Stimulated activated CD4-positive, alpha-beta T cell treated with anti-CD3 and anti-CD28 coated beads, Interleukin-2, amount 100 ng/mL, for 48 hours (primary cell): Measurements from ENCODE around the gene ALDH18A1.
"Not testable (repeated sequence)": the region's sequence is repeated elsewhere in the genome, so short reads cannot be mapped to it uniquely, and the experiment has no call there.

Experiments used
- DNase-seq, 2 donors: peaks; one replicate each; pipeline ENCODE4 v3.0.0-alpha.2; 2020

Gene ALDH18A1

DNA sequence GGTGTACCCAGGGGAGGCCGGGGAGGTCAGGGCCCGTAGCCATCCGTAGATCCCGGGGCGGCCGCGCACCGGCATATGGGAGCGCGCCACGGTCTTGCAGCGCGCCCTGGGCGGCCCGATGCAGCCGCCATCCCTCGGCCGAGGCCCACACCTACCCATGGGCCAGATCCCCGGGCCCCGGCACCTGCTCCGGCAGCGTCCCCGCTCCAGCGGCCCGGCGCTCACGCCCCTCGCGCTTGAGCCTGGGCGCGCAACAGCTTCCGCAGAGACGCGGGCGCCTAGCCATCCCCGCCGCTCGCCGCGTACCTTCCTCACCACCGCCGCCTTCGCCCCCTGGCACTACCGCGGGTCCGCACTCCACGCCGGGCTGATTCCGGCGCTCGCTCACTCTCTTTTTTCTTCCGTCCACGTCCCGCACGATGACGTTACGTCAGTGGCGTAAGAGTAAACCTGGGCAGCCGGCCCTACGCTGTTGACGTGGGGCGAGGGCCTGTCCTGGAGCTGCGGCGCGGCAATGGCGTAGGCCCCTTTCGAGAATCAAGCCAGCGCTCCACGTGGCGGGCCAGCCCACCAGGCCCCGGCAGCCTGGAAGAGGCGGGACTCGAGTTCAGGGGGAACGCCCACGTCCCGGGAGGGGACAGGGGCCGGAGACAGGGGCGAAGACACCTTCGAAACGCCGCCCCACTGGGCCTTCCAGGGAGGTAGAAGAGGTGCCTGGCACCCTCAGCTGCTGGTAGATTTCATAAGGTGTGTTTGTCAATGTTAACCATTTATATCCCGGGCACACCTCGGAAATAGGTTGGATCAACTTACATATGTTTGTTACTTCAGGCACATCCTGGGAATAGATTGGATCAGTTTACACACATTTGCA lies at the start of gene ALDH18A1:
ALDH18A1 (minus strand) TSS at position 421 of the 874 bp plus-strand sequence. CDS start 3,334 bp downstream, outside the sequence.
- peak; percentile 87 to 93 for DNase-seq

DNA sequence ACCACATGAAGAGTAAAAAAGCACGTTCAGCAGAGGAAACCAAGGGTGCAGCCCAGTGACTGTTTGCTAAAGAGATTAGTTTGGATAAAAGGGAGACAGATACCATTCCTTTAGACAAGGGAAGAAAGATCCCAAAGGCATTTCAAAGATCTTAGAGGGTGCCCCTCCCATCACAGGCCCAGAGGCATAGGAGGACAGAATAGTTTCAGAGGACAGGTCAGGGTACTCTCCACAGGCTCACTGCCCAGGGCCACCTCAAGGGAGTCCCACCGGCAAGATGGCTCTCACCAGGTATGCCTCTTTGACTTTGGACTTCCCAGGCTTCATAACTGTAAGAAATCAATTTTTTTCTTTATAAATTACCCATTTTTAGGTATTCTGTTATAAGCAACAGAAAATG lies 41.9 kb upstream of the ALDH18A1 start:
- no peak for DNase-seq

DNA sequence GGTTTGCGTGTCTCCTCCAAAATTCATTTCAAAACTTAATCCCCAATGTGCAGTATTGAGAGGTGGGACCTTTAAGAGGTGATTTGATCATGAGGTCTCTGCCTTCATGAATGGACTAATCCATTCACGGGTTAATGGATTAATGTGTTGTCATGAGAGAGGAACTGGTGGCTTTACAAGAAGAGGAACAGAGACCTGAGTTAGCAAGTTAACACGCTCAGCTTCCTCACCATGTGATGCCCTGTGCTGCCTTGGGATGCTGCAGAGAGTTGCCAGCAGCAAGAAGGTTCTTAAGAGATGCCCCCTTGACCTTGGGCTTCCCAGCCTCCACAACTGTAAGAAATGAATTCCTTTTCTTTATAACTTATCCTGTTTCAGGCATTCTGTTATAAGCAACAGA lies 40.9 kb upstream of the ALDH18A1 start:
- no peak for DNase-seq

DNA sequence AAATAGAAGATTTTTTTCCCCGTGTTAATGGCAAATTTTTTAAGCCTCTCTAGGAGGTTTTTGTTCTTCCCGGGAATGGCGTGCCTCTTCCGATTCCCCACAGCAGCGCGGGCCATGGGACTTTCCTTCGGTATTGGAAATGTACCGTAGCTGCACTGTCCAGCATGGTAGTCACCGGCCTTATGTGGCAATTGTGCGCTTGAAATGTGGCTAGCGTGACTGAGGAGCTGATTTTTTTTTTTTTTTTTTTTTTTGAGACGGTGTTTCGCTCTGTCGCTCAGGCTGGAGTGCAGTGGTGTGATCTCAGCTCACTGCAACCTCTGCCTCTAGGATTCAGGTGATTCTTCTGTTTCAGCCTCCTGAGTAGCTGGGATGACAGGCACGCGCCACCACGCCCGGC lies 38.2 kb upstream of the ALDH18A1 start:
- DNase-seq = no peak

DNA sequence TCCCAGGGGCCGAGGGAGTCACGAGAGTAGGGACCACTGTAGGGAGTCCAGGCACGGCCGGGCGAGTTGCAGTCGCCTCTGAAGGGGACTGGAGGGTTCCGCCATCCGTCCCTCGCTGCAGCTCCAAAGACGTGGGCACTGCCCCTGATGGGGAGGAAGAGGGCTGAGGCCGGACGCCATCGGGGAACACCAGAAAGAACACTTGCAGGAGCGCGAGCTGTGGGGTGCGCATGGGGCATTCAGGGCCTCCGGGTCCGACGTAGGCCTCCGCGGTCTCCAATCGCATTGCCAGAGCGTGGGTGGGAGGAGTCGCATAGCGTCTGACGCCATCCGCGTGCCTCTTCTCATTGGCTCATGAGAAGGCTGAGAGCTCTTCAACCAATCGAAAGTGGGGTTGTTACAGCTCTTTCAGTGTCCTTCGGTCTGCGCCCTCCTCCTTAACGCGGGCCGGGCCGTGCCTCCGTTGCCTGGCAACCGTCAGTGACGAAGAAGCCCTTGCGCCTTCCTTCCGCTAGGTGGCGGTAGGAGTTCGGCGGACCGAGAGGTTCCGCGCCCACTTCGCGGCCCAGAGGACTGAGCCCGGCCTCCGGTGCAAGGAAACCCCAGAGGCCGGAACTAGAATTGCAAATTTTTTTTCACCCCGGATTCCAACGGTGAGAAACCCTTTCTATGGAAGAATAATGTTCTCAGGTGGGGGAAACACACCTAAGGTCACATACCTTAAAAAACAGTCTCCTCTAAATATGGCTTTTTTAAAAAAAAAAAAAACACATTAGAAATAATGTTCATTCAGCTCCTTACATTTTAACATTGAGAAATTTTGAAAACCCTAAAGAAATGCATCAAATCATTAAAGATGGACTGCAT lies 37.4 kb upstream of the ALDH18A1 start, which contains the start of gene TCTN3:
TCTN3 (minus strand) TSS at position 260 of the 867 bp plus-strand sequence; CDS start at position 232, 28 bp downstream.
- peak; percentile 95 to 96 for DNase-seq

DNA sequence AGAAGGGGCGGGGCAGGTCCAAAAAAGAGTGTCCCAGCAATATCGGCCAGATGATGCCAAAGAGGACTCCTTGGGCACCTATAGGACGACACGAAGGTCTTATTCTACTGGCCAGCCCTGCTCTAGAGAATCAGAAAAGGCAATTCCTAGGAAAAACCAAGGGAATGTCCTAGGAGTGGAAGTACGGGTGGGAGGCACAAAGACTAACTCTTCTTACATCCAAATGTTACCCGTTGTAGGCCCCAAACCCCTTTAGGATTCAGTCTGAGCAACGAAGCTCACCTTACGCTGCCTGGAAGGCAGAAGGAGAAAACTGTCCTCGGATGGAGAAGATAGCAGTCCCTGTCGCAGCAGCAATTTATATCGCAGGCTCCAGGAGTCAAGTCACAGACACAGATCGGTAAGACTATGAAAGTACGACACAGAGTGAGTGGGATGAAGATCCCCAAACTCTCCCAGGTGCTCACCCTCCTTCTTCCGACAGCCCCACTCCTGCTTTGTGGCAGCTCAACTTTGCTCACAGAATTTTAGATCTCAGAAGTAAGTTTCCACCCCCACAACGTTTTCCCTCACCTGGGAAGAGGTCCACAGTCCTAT lies 36.7 kb upstream of the ALDH18A1 start:
- no peak for DNase-seq

DNA sequence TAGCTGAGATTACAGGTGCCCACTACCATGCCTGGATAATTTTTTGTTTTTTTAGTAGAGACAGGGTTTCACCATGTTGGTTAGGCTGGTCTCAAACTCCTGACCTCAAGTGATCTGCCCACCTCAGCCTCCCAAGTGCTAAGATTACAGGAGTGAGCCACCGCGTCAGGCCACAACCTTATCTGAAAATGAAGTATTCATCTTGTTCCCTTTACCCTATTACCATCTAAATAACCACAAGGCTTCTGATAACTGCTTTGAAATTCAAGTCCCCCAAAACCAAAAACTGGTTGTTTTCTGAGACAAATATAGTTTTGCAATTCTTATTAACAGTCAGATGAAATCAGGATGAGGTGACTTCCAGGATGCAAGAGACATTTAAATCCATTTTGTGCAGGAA lies 34.8 kb upstream of the ALDH18A1 start:
- no peak for DNase-seq

DNA sequence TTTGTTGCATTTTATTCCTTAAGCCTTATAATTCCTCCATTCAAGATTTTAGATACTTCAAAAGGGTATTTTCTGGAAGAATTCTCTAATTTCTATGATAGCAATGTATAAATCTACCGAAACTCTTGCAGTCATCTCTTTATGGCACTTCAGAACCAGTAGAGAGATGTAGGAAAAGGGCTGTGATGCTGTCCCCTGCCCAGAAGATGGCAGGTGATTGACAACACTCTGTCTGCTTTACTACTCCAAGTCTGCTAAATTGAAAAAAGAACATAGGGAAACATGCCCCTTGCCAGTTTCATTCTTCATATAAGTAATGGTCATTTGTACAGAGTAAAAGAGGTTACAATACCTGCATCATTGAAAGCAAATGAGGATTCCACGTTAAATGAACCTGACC lies 32.1 kb upstream of the ALDH18A1 start:
- DNase-seq = no peak

DNA sequence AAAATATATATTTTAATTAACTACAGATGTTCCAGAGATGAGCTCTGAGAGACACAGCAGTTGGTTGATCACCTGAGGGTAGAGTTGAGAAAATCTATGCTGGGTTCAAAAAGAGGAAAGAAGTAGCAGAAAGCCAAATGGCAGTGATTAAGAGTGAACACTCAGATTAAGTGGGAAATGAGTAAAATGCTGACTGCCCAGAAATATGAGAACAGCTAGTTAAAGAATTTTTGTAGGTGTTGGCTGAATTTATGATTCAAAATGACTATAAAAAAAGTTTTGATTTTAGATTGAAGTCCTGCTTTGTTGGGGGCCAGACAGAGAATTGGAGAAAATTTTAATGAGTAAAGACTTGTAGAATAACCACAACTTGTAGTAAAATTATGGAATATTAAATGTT lies 27.5 kb upstream of the ALDH18A1 start:
- DNase-seq = no peak

DNA sequence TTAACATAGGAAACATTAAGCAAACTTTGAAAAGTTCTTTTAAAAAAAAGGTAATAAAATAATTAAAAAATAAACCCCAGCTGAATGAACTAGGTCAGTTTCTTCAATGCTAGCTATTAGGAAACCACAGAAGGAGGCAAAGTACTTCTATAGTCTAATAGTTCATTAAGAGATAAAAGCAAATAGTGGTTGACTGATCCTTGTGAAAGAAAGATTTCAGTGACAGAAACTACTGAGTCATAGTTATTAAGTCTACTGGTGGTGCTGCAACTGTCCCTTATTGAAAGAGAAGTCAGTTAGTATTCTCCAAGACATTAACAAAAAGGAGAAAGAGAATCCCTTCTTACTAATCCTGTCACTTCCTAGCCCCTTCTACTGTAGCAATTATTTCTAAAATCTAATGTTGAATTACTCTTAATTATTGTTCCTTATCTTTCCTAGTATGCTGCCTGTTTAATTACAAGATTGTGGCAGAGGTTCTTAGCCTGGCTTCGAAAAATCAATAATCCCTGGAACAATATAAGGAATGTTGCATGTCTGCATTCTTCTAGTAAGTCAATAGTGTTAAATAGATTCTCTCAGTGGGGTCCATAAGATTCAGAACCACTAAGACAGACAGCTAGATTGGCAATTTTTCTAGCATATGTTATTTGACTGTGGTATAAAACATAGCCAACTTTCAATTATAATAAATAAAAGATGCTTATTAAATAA lies 19.0 kb upstream of the ALDH18A1 start:
- no peak for DNase-seq

DNA sequence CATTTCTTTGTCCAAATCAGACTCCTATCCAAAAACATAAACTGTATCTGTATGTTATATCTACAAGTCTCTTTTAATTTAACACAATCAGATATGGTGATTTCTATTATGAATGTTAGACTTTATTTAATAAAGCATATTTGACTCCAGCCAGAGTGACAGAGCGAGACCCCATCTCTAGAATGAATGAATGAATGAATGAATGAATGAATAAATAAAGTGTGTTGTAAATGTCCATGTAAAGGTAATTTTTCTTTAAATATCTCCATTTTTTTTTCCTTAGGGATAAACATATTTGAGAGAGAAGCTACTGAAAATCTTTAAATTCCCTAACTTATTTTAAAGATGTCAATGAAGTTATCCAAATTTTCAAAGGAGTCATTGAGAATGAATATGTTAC lies 18.1 kb upstream of the ALDH18A1 start:
- no peak for DNase-seq

DNA sequence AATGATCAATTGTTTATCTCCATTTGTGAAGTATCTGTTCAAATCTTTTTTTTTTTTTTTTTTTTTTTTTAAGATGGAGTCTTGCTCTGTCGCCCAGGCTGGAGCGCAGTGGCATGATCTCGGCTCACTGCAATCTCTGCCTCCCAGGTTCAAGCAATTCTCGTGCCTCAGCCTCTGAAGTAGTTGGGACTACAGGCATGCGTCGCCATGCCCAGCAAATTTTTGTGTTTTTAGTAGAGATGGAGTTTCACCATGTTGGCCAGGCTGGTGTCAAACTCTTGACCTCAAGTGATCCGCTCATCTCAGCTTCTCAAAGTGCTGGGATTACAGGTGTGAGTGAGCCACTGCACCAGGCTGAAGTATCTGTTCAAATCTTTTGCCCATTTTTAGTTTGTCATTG lies 16.1 kb upstream of the ALDH18A1 start:
- DNase-seq = not testable (repeated sequence)

DNA sequence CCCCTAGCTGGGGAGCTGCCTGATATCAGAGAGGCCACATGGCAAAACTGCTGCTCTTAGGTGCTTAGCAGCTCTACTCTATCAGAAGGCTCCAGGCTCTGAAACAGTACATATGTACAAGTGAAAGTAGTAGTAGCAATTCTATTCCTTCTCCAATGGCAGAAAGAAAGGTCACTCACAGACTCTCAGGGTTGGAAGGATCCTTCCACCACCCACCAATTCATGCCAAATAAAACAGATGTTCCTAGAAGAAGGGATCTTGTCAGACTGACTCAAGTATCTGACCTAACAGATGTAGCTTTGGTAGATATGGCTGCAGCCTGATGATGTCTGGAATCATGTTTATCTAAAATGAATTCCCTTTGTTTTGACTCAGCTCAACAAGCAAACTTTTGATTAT lies 8.0 kb upstream of the ALDH18A1 start:
- no peak for DNase-seq

DNA sequence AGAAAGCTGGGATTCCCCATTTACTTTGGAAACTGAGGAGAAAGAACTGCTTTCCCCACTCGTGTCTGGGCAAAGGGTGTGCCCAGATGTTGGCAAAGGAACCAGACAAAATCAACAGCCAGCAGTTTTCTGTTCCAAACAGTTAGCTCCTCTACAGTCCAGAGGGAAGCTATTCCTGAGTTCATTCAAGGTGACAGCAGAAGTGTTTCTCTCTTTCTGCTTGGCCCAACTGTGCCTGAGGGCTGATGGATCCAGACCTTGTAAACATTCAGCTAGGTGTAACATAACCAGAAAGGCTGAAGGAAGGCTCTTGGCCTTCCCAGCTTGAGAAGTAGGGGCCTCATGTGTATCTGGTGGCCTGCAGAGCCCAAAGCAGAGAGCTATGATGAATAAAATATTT lies 7.0 kb upstream of the ALDH18A1 start:
- no peak for DNase-seq

DNA sequence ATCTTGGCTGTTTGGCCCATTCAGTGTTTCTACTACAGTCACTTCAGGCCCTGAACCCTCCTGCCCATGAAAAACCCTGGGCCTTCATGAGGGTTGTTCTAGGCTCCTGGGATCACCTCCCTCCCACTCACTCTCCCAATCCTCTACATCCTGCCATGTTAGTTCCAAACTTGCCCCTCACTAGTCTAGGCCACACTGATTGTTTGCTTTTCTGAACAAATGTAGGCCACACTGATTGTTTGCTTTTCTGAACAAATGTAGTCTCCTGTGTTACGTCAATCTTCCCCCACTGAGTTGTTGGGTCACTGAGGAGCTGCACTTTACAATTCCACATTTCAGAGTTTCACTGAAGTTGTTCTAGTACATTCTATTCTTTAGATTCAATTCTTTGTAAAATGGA lies 5.3 kb upstream of the ALDH18A1 start:
- no peak for DNase-seq

DNA sequence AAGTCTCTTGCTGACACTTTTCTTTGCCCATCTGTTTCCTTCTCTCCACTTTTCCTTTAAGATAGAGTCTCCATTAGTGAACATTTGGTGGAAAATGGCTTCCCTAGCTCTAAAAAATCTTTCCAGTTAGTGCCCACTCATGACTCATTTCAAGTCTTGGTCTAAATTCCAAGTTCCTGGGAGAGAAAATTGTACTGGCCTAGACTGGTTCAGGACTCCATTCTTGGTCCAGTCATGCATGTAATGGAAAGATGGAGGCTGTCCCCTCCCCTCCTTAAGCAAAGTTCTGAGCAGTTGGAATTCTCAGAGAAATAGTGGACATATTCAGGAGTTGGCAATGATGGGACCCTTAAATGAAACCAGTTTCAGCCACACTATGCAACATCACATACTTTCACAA lies 3.8 kb upstream of the ALDH18A1 start:
- no peak for DNase-seq

DNA sequence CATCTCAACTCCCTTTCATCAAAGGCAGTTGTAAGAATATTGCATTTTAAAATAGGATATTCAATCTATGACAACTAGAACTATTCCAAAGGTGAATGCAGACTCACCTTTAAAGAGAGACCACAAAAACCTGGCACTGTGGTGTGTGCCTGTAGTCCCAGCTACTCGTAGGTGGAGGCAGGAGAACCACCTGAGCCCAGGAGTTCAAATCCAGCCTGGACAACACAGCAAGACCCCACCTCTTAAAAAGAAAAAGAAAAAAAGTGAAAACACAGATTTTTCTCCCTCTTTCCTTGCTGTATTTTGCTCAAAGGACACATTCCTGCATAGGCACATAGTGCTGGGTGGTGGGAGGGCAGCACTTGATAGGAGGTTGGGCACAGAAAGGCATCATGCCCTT lies 739 bp upstream of the ALDH18A1 start:
- DNase-seq = no peak

DNA sequence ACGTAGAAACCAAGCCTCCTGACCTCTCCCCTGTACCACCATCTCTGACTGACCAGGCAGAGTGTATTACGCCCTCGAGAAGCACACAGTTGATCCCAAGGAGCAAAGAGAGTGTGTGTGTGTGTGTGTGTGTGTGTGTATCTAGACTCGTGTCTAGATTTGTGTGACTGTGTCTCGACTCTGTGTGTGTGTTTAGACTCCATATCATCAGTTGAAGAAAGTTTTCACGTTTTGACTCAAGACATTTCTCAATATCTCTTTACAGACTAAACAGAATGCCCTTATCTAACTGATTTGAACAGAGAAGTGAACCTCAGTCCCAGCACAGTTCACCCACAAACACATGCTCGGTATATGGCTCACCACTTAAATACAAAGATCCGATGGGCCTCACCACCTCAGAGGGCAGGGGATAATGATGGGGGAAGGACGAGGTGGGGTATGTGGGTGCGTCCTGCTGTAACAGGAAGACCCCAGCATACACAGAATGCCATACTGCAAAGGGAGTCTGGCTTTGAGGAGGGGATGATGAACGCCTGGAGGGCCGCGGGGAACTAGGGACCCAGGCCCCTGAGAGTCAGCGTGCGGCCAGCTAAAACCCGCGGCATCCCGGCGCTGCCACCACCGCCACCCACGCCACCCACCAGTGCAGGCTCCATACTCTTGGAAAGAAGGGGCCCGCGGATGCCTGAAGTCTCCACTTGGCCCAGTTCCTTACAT lies 780 bp downstream of the ALDH18A1 start:
- peak; percentile 2 to 13 for DNase-seq

DNA sequence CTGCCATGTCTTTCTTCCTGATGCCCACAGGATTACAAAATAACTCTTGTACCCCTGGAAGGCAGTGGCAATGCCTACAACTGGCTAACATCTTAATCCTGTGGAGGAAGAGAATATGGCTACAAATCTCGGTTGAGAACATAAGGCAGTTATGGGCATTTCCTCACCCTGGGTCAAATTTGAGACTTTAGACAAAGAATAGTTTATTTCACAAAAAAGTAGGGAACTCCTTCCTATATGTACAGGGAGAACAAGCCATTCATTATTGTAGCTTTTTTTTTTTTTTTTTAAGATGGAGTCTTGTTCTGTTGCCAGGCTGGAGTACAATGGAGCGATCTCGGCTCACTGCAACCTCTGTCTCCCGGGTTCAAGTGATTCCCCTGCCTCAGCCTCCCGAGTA lies 2.6 kb downstream of the ALDH18A1 start:
- no peak for DNase-seq

DNA sequence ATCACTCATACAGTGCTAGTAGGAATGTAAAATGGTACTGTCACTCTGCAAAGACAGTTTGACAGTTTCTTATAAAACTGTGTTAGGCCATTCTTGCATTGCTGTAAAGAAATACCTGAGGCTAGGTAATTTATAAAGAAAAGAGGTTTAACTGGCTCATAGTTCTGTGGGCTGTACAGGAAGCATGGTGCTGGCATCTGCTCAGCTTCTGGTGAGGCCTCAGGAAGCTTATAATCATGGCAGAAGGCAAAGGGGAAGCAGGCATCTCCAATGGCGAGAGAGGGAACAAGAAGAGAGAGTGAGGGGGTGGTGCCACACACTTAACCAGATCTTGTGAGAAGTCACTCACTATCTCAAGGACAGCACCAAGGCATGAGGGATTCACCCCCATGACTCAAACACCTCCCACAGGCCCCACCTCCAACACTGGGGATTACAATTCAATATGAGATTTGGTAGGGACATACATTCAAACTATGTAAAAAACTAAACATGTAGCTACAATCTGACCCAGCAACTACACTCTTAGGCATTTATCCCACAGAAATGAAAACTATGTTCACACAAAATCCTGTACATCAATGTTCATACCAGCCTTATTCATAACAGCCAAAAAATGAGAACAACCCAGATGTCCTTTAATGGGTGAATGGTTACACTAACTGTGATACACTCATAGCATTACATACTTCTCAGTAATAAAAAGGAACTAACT lies 5.0 kb downstream of the ALDH18A1 start:
- DNase-seq = no peak

DNA sequence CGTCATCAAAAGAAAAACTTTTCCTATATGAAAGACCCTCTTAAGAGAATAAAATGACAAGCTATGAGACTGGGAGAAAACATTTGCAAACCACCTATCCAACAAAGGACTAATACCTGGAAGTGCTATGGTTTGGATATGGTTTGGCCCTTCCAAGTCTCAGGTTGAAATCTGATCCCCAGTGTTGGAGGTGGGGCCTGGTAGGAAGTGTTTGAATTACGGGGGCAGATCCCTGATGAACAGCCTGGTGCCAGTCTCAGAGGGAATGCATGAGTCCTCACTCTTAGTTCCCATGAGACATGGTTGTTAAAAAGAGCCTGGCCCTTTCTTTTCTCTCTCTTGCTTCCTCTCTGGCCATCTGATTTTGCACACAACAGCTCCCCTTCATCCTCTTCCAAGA lies 6.3 kb downstream of the ALDH18A1 start:
- DNase-seq = no peak
